KMS-11 (cell line): ENCODE data around the gene STX18.

Experiments
- H2AFZ ChIP-seq: fragments of 200-600 bp; sonication (generic); 2 replicates; pipeline ENCODE4 v1.6.1; 2016; ENCODE audit warnings: antibody characterized with exemption, mixed run types, low read depth
- H3K27ac ChIP-seq: fragments of 200-600 bp; sonication (generic); 2 replicates; pipeline ENCODE4 v1.6.1; 2016; ENCODE audit warnings: mild to moderate bottlenecking, mixed run types
- H3K27me3 ChIP-seq: fragments of 200-600 bp; sonication (generic); 2 replicates; pipeline ENCODE4 v1.6.1; 2017; ENCODE audit warnings: mild to moderate bottlenecking, low read depth, mixed run types, moderate library complexity; ENCODE audit not compliant: insufficient read depth
- H3K36me3 ChIP-seq: fragments of 200-600 bp; sonication (generic); 2 replicates; pipeline ENCODE4 v1.6.1; 2017; ENCODE audit warnings: mild to moderate bottlenecking, mixed run types; ENCODE audit not compliant: insufficient read depth
- H3K4me1 ChIP-seq: fragments of 200-600 bp; sonication (generic); 2 replicates; pipeline ENCODE4 v1.6.1; 2016; ENCODE audit warnings: mild to moderate bottlenecking, low read depth, mixed run types; ENCODE audit not compliant: poor library complexity, severe bottlenecking
- H3K4me2 ChIP-seq: fragments of 200-600 bp; sonication (generic); 2 replicates; pipeline ENCODE4 v1.7.0; 2016; ENCODE audit warnings: mild to moderate bottlenecking, mixed run types
- H3K4me3 ChIP-seq: fragments of 200-600 bp; sonication (generic); IDR thresholded peaks from 2 replicates; pipeline ENCODE4 v1.6.1; 2017; ENCODE audit warnings: low read depth, low read length, mixed read lengths; ENCODE audit not compliant: insufficient read depth
- H3K79me2 ChIP-seq: fragments of 200-600 bp; sonication (generic); 2 replicates; pipeline ENCODE4 v1.6.1; 2016; ENCODE audit warnings: low read depth, mixed run types; ENCODE audit not compliant: insufficient read depth
- H3K9ac ChIP-seq: fragments of 200-600 bp; sonication (generic); 2 replicates; pipeline ENCODE4 v1.6.1; 2016; ENCODE audit warnings: mild to moderate bottlenecking, mixed run types
- H4K20me1 ChIP-seq: fragments of 200-600 bp; sonication (generic); 2 replicates; pipeline ENCODE4 v1.6.1; 2016; ENCODE audit warnings: mild to moderate bottlenecking, mixed run types; ENCODE audit not compliant: insufficient read depth
- CTCF ChIP-seq: fragments of 200-600 bp; sonication (generic); conservative IDR thresholded peaks from 2 replicates; pipeline ENCODE4 v1.6.1; 2017; ENCODE audit warnings: low read depth, mild to moderate bottlenecking, antibody characterized with exemption, low read length, moderate library complexity, mixed read lengths

STX18 gene

GRCh38 chr4:4407299-4408131, 134.3 kb downstream of the STX18 start:
- H3K4me2 ChIP-seq: no peak overlapping the region
- no peaks in the 10 kb centered on the region for H3K36me3 ChIP-seq
- no peaks in the 10 kb centered on the region for H3K4me1 ChIP-seq
- H3K9ac ChIP-seq: no peak overlapping the region
- H2AFZ ChIP-seq: no peak overlapping the region
- no peak for TF ChIP-seq CTCF
- H3K27me3 ChIP-seq: no peaks in the 10 kb centered on the region
- H3K27ac ChIP-seq: no peak overlapping the region
- H3K4me3 ChIP-seq: no peak overlapping the region
- H4K20me1 ChIP-seq: no peaks in the 10 kb centered on the region
- H3K79me2 ChIP-seq: no peaks in the 10 kb centered on the region

GRCh38 chr4:4406455-4407298, 135.2 kb downstream of the STX18 start:
- no peak overlapping the region for H3K9ac ChIP-seq
- H3K4me1 ChIP-seq: no peaks in the 10 kb centered on the region
- no peak for TF ChIP-seq CTCF
- H3K36me3 ChIP-seq: no peaks in the 10 kb centered on the region
- no peaks in the 10 kb centered on the region for H4K20me1 ChIP-seq
- H3K79me2 ChIP-seq: no peaks in the 10 kb centered on the region
- H3K4me3 ChIP-seq: no peak overlapping the region
- H3K4me2 ChIP-seq: no peak overlapping the region
- no peaks in the 10 kb centered on the region for H3K27me3 ChIP-seq
- H3K27ac ChIP-seq: no peak overlapping the region
- no peak overlapping the region for H2AFZ ChIP-seq

- Histone ChIP-seq H2AFZ (no peak overlapping the region), H3K27ac (no peak overlapping the region), H3K36me3 (no peaks in the 10 kb centered on the region), H3K9ac (no peak overlapping the region), H3K4me1 (no peaks in the 10 kb centered on the region), H3K27me3 (no peaks in the 10 kb centered on the region), H3K79me2 (no peaks in the 10 kb centered on the region), H4K20me1 (no peaks in the 10 kb centered on the region), H3K4me2 (no peak overlapping the region), H3K4me3 (no peak overlapping the region)
- no peak for TF ChIP-seq CTCF
Measured at GRCh38 chr4:4405358-4405962, 136.4 kb downstream of the STX18 start.

- Histone ChIP-seq H3K27me3 (no peaks in the 10 kb centered on the region), H3K4me1 (no peaks in the 10 kb centered on the region), H3K36me3 (no peaks in the 10 kb centered on the region), H3K79me2 (no peaks in the 10 kb centered on the region), H3K27ac (no peak overlapping the region), H2AFZ (no peak overlapping the region), H3K9ac (no peak overlapping the region), H4K20me1 (no peaks in the 10 kb centered on the region), H3K4me2 (no peak overlapping the region), H3K4me3 (no peak overlapping the region)
- TF ChIP-seq CTCF: no peak
Measured at GRCh38 chr4:4402966-4403365, 138.9 kb downstream of the STX18 start.
